RWPE1 (cell line): ENCODE results near the gene NAA16.
"Not testable (repeated sequence)": the region's sequence is repeated elsewhere in the genome, so short reads cannot be mapped to it uniquely, and the experiment has no call there.

Source experiments
- CTCF ChIA-PET: fragments of 350-600 bp; sonication (Branson Sonifier 250); formaldehyde crosslinking; extraction: SDS; loops from one replicate; lab custom pipeline; 2021; lab: Yijun Ruan, JAX
- POLR2A ChIA-PET: fragments of 400-600 bp; formaldehyde crosslinking; extraction: SDS; loops from one replicate; lab custom pipeline; 2020; ENCODE audit warnings: antibody characterized with exemption; ENCODE audit not compliant: low non-redundant PET; lab: Yijun Ruan, JAX
- DNase-seq: peaks from one replicate; pipeline ENCODE4 v3.0.0; 2012; ENCODE audit warnings: low spot score
- H3K27ac ChIP-seq: fragments of 450-650 bp; 2 replicates; pipeline ENCODE4 v1.5.1; 2017
- CTCF ChIP-seq: fragments of 450-650 bp; conservative IDR thresholded peaks from 2 replicates; pipeline ENCODE4 v1.5.1; 2017; ENCODE audit warnings: low read depth, mild to moderate bottlenecking

NAA16 gene

DNA sequence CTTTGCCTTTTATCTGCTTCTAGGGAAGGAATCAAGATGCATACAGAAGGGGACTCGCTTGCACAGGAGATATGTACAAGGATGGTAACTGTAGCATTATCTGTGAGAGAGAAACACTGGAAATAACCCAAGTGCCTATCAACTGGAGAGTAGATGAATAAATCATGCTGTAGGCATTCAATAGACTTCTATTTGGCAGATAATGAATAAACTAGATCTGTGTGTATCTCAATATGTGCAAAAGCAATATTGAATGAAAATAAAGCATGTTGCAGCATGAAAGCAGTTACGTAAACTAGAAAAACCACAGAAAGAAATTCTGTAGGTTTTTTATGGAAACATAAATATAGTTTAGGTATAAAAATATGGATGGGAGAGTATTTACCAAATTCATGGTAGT lies 107.7 kb downstream of the NAA16 start:
- no peak for TF ChIP-seq CTCF
- no peak for DNase-seq
- ChIA-PET POLR2A (no interaction called here), CTCF (no interaction called here)
- no peak overlapping the region for H3K27ac ChIP-seq

DNA sequence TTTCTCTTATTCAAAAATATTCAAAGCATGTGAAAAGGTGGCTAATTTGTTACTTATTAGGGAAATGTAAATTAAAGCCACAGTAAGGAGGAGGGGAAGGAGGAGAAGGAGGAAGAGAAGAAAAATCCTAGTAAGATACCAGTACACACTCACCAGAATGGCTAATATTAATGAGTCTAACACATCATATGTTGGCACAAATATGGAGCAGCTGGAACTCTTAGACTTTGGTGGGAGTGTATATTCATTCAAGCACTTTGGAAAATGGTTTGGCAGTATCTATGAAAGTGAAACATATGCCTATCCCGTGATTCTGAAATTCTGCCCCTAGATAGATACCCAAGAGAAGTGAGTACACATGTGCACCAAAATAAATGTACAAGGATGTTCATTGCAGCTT lies 108.1 kb downstream of the NAA16 start:
- TF ChIP-seq CTCF: no peak
- CTCF ChIA-PET: no interaction called here
- POLR2A ChIA-PET: no interaction called here

GRCh38 chr13:41420146-41420545 lies 109.1 kb downstream of the NAA16 start:
- ChIA-PET POLR2A (no interaction called here), CTCF (no interaction called here)
- no peak for TF ChIP-seq CTCF
- no peak overlapping the region for H3K27ac ChIP-seq
- no peak for DNase-seq

More for the DNA sequence above, 108.1 kb downstream of the NAA16 start:
- H3K27ac ChIP-seq: no peak overlapping the region
- no peak for DNase-seq

- CTCF ChIA-PET, POLR2A ChIA-PET, DNase-seq, H3K27ac ChIP-seq: not testable (repeated sequence)
Observed at GRCh38 chr13:41421330-41421729, 110.3 kb downstream of the NAA16 start.

DNA sequence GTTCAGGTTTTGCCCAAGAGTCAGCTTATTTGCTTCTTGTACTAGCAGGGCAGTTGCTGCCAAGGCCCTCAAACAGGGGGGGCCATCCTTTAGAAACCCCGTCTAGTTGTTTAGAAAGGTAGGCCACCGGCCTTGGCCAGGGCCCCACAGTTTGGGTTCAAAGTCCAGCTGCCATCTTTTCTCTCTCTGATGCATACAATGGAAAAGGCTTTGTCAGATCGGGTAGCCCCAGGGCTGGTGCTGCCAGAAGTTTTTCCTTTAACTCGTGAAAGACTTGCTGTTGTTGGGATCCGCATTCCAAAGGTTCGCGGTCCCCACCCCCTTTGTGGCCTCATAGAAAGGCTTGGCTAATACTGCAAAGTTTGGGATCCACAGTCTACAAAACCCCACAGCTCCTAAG lies 110.9 kb downstream of the NAA16 start:
- CTCF ChIA-PET, POLR2A ChIA-PET, H3K27ac ChIP-seq, DNase-seq: not testable (repeated sequence)

- DNase-seq, POLR2A ChIA-PET, H3K27ac ChIP-seq: not testable (repeated sequence)
- CTCF ChIA-PET: interaction anchor here (0.9 kb wide), 1 partner anchor 11 kb away, joined by 3 read pairs; no protein-coding TSS in a partner anchor
Observed at GRCh38 chr13:41423259-41423658, 112.2 kb downstream of the NAA16 start.

GRCh38 chr13:41424675-41425074 lies 113.6 kb downstream of the NAA16 start:
- CTCF ChIA-PET, POLR2A ChIA-PET, DNase-seq, H3K27ac ChIP-seq: not testable (repeated sequence)

- DNase-seq: no peak
- ChIA-PET POLR2A (no interaction called here), CTCF (no interaction called here)
- H3K27ac ChIP-seq: no peak overlapping the region
- no peak for TF ChIP-seq CTCF
Observed at GRCh38 chr13:41426047-41426446, 115.0 kb downstream of the NAA16 start.
